Dedifferentiated amniotic fluid mesenchymal stem cell (primary cell): ENCODE data around the gene MPP3.

ENCODE experiments used
- DNase-seq: peaks from one replicate; pipeline ENCODE4 v3.0.0-alpha.2; 2016; ENCODE audit errors: extremely low spot score

The MPP3 gene

DNA sequence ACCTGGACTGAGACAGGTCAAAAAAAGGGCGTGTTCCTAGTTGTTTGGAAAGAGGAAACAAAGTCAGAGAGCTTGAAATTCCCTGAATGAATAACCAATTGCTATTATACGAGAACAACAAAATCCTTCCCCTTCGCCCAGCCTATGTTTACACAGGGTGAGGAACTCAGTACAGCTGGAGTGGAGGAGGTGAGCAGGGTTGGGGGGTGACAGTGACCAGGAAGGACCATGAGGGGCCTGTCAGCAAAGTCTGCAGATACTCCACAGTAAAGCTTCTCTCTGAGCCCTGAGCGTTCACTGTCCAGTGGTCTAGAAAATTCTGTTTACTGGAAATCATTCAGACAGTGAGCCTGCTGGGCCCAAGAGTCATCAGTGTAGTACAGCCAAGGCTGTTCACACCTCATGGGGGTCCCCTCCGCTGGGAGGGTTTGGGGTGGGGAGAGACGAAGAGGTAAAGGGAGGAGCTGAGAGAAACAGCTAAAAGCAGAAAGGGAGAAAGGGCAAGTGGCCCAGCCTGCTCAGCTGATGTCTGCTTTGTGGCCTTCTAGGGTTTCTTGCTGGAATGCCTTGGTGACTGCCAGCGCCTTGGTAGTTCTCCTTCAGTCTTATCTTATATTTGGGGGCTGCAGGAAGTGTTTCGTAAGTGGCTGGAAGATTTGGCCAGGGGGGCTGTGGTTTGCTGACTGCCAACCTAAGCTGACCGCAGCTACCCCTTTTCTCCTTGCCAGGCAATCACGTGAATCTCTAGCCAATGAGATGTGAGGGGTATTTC is 59.9 kb downstream of the MPP3 start:
- DNase-seq = no peak

DNA sequence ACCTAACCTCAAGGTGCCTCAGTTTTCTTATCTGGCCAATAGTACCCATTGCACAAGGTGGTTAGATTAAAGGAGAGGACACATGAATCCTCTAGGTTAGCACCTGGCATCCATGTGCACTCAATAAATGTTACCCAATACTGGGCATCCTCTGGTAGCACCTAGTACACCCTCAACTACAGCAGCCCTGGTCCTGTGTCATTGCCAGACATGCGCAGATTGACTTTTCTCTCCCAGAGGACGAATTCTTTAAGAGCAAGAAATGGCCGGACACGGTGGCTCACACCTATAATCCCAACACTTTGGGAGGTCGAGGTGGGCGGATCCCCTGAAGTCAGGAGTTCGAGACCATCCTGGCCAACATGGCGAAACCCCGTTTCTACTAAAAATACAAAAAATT is 61.5 kb downstream of the MPP3 start:
- no peak for DNase-seq

DNA sequence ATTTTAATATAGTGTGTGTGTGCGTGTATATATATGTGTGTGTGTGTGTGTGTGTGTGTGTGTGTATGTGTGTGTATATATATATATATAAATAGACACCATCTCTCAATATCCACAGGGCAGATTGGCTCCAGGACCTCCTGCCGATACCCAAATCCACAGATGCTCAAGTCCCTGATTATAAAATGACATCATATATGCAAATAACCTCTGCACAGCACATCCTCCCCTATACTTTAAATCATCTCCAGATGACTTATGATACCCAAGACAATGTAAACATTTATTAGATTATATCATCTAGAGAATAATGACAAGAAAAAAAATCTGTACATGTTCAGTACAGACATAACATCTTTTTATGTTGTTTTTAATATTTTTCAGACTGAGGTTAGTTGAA is 62.0 kb downstream of the MPP3 start:
- DNase-seq = no peak

DNA sequence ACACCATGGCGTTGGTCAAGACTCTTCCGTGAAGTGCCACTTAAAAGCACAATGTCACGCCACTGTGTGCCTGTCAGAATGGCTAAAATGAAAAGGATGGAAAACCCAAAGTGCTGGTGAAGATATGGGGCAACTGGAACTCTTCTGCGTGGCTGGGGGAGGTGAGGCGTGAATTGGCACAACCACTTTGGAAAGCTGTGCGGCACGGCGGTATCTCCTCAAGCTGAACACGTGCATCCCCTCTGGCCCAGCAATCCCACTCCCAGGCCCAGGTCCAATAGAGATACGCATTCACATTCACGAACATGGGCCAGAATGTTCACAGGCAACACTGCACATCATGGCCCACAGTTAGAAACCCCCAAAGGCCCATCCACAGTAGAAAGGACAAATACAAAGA is 63.1 kb downstream of the MPP3 start:
- no peak for DNase-seq

DNA sequence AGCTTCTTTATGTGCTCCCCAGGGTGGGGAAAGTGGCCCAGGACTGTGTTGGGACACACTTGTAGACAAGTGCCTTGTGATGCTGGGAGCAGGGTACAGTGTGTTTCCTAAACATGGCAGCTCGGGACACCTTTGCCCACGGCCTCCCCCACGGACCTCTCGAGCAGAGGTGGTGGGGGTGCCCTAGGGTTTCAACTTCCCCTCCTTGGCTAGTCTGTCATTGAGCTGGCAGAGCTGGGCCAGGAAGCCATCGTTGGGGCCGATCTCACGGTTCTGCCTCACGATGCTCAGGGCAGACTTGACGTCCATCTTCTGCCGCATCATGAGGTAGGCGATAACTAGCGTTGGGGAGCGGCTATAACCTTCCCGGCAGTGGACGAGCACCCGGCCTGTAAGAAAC is 63.5 kb downstream of the MPP3 start:
- DNase-seq = no peak

DNA sequence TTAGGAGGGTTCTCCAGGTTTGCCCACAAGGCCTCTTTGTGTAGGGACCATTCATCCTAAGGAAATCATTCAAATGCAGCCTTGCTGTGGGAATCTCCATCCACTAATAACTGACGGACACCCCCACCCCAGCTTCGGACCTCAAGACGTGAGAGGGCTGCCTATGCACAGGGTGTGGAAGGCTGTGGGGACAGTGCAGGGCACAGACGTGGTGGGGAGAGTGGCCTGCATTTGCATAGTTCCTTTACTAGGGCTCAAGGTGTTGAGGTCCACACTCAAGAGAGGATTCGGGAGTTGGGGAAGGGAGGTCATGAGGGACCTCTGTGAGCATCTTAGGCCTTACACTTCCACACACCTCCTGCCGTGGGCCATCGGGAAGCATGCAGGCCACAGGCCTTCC is 64.0 kb downstream of the MPP3 start:
- no peak for DNase-seq

DNA sequence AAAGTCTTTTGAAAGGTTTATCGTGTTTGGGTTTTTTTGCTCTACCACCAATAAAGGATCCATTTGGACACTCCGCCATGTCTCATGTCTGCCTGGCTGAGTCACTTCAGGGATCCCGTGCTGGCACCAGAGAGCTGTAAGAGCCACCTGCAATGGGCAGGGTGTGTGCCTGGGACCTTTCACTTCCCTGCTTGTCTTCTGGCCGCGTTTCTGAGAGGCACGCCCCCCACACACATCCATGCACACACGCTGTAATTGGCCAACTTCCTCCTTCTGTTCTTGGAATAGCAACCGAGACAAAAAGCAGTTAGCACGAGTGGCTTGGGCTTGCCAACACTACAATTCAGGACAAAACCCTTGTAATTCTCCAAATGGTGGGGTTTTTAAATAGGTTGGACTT is 64.6 kb downstream of the MPP3 start:
- DNase-seq = no peak

DNA sequence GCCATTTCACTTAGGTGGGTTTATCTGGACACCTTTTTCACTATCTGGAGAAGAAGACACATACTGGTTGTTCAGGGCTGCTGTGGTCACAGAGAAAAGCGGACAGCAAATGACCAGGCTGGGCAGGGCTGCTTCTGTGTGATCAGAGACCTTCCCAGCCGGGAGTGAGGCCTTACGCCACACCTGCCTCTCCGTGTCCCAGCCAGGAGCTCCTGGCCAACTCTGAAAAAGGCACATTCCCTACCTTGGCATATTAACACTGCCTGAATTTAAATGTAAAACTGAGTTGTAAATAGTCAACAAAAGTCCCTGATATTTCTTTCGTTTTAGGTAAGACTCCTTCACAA is 65.3 kb downstream of the MPP3 start:
- no peak for DNase-seq

DNA sequence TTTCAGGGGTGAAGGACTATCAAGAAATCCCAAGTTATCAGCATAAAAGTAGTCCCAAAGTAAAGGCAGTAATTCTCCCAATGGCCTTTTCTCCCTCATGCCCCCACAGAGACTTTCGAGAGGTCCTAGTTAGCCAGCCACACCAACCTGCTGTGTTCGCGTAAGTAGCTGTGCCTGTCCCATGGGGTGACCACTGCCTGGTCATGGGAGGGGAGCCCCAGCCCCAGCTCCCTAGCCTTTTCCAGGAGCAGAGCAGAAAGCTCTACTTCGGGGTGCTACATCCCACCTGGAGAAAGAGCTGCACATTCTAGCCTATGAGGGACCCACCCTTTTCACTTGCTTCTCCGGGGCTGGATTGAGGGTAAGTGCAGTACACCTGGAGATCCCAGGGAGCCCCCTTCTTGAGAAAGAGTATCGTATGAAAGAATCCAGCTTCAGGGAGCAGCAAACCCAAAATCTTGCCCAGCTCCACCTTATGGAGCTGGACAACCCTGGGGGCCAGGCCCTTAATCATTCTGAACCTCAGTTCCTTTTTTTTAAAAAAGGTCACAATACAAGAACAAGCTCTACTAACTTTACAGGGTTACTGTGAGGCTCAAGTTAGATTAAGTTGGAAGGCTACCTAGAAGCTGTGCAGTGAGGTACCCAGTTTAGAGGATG is 65.8 kb downstream of the MPP3 start:
- DNase-seq = no peak

DNA sequence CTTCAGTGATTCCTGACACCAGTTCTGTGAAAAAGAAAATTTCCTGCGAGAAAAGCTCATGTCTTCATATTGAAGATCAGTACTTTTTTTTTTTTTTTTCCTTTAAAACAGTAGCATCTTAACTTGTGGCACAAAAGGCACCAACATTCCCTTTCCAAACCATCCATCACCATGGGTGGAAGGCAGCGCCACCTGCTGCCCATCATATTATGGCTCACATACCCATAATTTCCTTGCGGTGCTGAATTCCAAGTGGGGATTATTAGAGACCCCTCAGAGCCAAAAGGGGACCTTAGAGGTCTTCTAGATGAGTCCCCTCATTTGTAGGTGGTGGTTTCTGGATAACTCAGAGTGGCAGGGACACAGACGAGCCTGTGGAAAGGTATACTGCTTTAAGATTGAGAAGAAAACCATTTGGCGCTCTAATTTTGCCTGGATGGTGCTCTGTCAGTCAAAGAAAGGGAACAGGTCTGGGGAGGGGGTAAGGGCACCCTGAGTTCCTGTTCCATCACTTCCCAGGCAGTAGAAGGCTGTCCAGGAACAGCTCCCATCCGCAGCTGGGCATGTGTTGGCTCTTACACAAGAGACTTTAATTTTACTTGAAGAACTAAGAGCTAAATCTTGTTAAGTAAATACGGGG is 66.4 kb downstream of the MPP3 start:
- DNase-seq = peak; percentile 30

DNA sequence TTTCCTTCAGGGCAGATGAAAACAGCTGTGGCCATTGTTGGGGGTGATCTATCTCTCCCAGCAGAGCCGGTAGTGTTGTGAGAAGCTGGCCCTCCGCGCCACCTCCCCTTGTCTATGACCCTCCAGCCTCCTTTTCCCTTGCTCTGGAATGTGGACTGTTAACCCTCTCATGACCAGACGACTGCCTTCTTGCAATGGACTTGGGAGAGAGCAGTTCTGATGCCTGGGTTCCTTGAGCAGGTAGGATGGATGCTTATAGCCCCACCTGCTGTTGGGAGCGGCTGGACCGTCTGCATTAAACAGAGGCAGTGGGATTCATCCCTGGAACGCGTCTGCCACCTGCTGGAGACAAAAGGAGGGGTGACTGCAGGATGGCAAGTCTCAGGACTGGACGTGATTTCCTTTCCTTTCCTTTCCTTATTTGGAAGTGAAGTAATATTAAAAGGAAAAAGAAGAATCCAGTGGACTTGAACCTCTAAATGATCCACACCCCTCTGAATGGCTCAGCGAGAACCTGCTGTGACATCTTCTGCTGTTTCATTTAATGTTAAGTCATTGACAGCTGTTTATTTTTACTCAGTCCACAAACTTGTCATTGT is 72.6 kb downstream of the MPP3 start:
- DNase-seq = peak; percentile 87

DNA sequence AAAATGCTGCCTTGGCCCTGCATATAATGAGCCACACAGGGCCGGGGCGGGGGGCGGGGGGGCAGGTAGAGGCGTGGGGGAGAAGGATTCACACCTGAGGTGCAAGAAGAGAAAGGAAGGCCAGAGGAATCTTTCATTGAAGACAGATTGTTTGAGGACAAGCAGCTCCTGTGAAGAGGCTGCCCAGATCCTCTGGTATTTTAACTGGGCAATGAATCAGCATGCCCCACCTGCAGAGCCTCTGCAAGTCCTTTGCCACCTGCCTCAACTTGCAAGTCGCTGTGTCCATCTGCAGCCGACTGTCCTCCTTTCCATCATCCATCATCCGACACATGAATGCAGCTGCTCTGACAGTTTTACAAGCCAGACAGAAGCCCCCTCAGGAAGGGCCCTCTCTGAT is 73.1 kb downstream of the MPP3 start:
- DNase-seq = no peak

DNA sequence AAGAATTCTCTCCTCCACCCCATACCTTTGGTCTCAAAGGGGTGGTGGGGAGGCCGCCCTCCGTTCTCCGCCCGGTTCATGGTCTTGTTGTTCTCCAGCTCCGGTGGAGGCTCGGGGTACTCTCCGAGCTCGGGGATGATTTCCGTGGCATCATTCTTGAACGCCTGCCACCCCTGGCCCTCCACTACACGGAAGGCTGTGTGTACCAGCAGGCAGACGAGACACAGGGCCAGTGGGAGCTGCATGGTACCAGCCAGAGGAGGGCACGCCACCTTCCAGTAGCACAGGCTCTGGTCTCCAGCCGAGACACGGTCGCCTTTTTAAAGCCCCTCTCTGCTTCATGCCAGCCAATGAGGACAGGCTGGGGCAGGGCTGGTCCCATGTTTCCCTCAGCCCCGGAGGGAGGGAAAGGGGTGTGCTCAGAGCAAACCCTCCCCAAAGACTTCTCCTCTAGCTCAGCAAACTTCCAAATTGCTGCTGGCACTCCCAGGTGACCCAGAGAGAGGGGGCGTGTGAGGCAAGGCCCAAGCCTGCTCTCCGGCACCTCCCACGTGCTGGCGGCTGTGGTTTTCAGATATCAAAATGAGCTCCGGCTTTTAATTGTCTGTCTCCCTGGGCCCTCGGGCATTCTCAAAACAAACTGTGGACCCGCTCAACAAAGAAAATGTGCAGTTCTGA is 74.3 kb downstream of the MPP3 start, which contains the start of gene SOST:
TSS of gene SOST (minus strand) at position 295 of the 678 bp plus-strand sequence. CDS start at position 245, 50 bp downstream.
- DNase-seq = no peak

DNA sequence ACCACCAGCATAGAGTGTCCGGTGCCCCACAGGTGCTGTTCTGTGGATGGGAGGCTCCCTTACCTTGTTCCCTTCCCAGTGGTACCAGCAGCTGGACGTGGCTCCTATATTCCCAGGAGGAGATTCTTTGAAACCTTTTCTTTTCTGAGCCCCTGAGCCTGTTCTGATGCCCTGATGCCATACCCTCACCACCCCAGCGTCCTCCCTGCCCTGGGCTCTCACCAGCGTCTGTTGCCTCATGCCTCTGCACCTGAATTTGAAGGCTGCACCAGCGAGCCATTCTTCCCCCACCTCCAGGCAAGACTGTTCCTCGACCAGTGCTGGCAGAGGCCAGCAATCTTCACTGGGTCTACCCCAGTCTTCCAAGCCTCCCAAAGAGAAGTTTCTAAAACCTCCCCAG is 74.9 kb downstream of the MPP3 start:
- DNase-seq = no peak

DNA sequence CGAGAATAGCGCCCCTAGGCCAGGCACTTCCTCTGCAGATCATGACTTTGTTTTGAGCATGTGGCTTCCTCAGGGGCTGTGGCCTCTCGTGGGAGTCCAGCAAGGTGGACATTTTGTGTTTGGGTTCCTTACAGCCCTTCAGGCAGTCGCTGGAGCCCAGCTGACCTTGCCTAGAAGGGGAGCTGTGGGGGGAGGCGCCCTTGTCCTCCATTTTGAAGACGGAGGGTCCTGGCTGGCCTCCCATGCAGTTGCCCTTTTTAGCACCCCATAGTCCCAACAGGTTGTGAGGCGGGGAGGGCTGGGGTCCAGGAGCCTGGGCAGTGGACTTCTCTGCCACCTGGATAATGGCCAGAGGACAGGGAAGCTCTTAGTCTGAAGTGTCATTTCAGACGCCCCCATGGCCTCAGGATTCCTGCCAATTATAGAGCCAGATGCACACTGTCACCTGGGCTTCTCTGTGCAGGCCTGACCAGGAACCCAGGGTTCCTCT is 75.7 kb downstream of the MPP3 start:
- no peak for DNase-seq

DNA sequence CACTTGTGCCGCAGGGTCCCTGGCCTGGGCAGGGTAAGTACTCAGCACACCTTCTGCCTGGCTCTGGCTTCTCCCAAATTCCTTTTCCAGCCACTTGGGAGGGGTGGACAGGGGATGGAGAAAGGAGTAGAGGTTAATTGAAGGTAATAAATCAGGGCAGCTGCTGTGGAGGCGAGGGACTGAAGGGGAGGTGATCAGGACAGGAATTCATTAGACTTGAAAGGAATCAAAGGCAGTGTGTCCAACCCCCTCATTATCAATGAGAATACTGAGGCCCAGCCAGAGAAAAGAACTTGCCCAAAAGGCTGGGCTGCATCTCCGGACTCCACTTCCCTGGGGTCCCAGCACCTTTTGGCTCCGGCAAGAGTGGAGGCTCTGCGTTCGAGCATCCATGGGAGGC is 76.7 kb downstream of the MPP3 start:
- DNase-seq = no peak

DNA sequence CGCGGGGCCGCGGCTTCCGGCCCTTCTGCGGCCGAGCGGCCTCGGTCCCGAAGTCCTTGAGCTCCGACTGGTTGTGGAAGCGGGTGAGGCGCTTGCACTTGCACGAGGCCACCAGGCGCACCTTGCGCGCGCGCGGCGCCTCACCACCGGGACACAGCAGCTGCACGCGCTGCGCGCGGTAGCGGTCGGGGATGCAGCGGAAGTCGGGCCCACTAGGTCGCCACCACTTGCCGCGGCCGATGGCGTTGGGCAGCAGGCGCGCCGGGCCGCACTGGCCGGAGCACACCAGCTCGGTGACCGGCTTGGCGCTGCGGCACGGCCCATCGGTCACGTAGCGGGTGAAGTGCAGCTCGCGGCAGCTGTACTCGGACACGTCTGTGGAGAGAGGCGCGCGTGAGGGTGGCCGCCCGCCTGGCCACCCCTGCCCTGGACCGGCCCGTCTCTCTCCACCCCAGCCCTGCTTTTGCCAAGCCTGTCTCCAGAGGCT is 77.5 kb downstream of the MPP3 start:
- DNase-seq = no peak

DNA sequence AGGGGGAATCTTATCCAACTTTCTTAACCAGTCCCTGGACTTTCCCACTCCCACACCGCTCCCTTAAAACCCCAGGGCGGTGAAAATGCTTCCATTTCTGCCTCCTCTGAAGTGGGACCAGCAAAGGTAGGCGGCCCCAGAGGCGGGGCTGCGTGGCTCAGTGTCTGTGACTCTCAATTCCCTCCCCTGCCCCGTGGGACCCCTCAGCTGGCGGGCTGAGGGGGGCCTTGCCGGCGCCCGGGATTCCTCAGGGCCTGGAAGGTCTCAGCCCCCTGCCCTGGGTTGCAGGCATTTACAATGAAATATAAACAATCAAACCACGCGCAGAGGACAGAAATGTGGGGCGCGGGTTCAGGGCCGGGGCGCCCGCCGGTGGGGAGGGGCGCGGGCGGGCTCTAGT is 78.0 kb downstream of the MPP3 start:
- DNase-seq = no peak

DNA sequence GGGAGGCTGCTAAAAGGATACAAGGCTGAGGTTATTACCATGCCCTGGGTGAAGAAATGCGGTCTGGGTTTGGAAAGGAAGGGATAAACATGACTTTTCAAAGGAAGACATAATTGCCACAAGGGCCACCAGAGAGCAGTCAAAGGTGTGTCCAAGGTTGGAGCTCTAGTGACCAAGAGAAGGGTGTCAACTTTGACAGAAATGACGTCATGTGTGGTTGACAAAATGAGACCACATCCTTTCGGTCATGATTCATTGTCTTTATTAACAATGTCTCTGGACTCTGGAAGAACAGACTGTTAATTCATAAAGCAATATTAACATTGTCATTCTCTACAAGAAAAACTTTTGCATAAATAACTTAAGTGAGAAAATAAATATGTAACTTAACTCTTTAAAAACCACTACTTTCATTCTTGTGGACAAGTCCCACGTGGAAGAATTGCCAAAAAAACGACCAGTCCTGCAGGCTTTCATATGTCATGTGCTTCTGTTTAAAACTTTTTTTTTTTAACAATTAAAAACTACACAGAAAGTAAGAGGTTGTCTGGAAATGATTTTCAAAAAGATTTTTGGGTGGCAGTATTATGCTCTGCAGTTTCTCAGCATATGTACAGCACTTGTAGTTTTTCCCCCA is 79.3 kb downstream of the MPP3 start:
- DNase-seq = no peak
